Right cardiac atrium (tissue), 5 donors: Measurements from ENCODE around the gene MAGI2. TPM values are rescaled to one million over a fixed set of nuclear protein-coding genes. Genes with fewer than 3 reads are reported as not detected.

ENCODE experiments used
- ATAC-seq, 2 donors: fragments of 200-7000 bp; cut with Tn5 transposase; one replicate each; pipeline versions ENCODE4 v1.8.0 to v1.9.1; 2020; ENCODE audit warnings: moderate library complexity in 2 of 2, mild to moderate bottlenecking in 1 of 2
- DNase-seq, 3 donors: peaks; one replicate each; pipeline ENCODE4 v3.0.0-alpha.2; 2020
- H3K27ac ChIP-seq: one replicate; pipeline ENCODE4 v1.5.1; 2013; ENCODE audit warnings: mild to moderate bottlenecking, low read length, control low read depth, moderate library complexity
- H3K27me3 ChIP-seq: one replicate; pipeline ENCODE4 v1.6.1; 2013; ENCODE audit not compliant: control insufficient read depth, insufficient read depth
- H3K4me1 ChIP-seq: one replicate; pipeline ENCODE4 v1.6.1; 2013; ENCODE audit warnings: low read length; ENCODE audit not compliant: control insufficient read depth, insufficient read depth
- H3K4me3 ChIP-seq: one replicate; pipeline ENCODE4 v1.5.1; 2013; ENCODE audit warnings: low read length, control low read depth
- H3K9me3 ChIP-seq: one replicate; pipeline ENCODE4 v1.6.1; 2013; ENCODE audit warnings: low read length; ENCODE audit not compliant: control insufficient read depth
- WGBS: extraction: QIAGEN DNeasy Blood & Tissue Kit; methylation state at CpG from one replicate; pipeline ENCODE4 v1.1.7; 2013; 5-methylcytosine and 5-hydroxymethylcytosine counted together
- intact Hi-C, 4 donors: fragments of 100-400 bp; cut with DNase I; formaldehyde crosslinking; loops; one replicate each; pipeline versions ENCODE4 v1.11.0 to v1.14.0; 2022 to 2023
- polyA plus RNA-seq: library from polyadenylated mRNA; stranded (reverse); fragments of 200-250 nt; gene quantifications from one replicate; pipeline ENCODE4 v1.2.3, GENCODE V29; 2013
- total RNA-seq, 4 donors: library from RNA; stranded (reverse); fragmentation: NEBNext Ultra II Directional; extraction: Animal tissue kit (Norgen Biotek cat#: 25700); gene quantifications; one replicate each; pipeline ENCODE4 v1.2.1, GENCODE V29; 2021
- donor health status: healthy with polysubstance abuse.
- donor health status: DM: no; HTN: yes; CAD: no.
- donor health status: DM: no; HTN: no; CAD: no.
- donor health status: DM: no; HTN: yes; CAD: no; lungs with severe emphysema.
- donor health status: DM: yes; HTN: yes; CAD: no.

MAGI2 gene
- total and polyA plus RNA-seq, 5 donors = 3.2 to 9.9 (median 7.9) TPM

GRCh38 chr7:78845155-78845554 lies 608.3 kb downstream of the MAGI2 start:
- ATAC-seq (no peak), DNase-seq (no peak)
- Histone ChIP-seq H3K9me3 (no peaks in the 10 kb centered on the region), H3K27me3 (no peaks in the 10 kb centered on the region), H3K4me1 (no peaks in the 10 kb centered on the region), H3K27ac (no peak overlapping the region), H3K4me3 (no peak overlapping the region)
- intact Hi-C loops = no loop called here
- WGBS = 63% methylated on average over 1 of the region's 1 CpG

- Histone ChIP-seq H3K27me3 (no peaks in the 10 kb centered on the region), H3K4me1 (no peaks in the 10 kb centered on the region), H3K4me3 (no peak overlapping the region), H3K9me3 (no peaks in the 10 kb centered on the region), H3K27ac (no peak overlapping the region)
- DNase-seq (no peak), ATAC-seq (no peak)
- intact Hi-C loops = no loop called here
- WGBS = 39% methylated on average over 2 of the region's 2 CpGs
Observed at GRCh38 chr7:78842068-78842467, 611.4 kb downstream of the MAGI2 start.

- intact Hi-C loops = no loop called here
- ATAC-seq (no peak), DNase-seq (no peak)
- H3K4me1 ChIP-seq = no peaks in the 10 kb centered on the region
- WGBS = 87% methylated on average over 5 of the region's 5 CpGs
- H3K27ac ChIP-seq = no peak overlapping the region
- no peaks in the 10 kb centered on the region for H3K27me3 ChIP-seq
- no peaks in the 10 kb centered on the region for H3K9me3 ChIP-seq
- H3K4me3 ChIP-seq = no peak overlapping the region
Observed at GRCh38 chr7:78835897-78836296, 617.6 kb downstream of the MAGI2 start.

- no peak for DNase-seq
- Histone ChIP-seq H3K4me3 (no peak overlapping the region), H3K27ac (no peak overlapping the region), H3K27me3 (no peaks in the 10 kb centered on the region), H3K4me1 (no peaks in the 10 kb centered on the region), H3K9me3 (no peaks in the 10 kb centered on the region)
- WGBS = 77% methylated on average over 1 of the region's 1 CpG
- intact Hi-C loops = no loop called here
- no peak for ATAC-seq
Observed at GRCh38 chr7:78828317-78828716, 625.1 kb downstream of the MAGI2 start.

- 81% methylated on average over 4 of the region's 4 CpGs for WGBS
- H3K27ac ChIP-seq = no peak overlapping the region
- ATAC-seq = no peak
Observed at GRCh38 chr7:78803501-78804127, 649.9 kb downstream of the MAGI2 start.

GRCh38 chr7:78794101-78794500 lies 659.4 kb downstream of the MAGI2 start:
- DNase-seq (no peak), ATAC-seq (no peak)
- intact Hi-C loops = no loop called here
- Histone ChIP-seq H3K27me3 (no peaks in the 10 kb centered on the region), H3K27ac (no peak overlapping the region), H3K4me3 (no peak overlapping the region), H3K9me3 (no peaks in the 10 kb centered on the region), H3K4me1 (no peaks in the 10 kb centered on the region)
- WGBS = 46% methylated on average over 2 of the region's 2 CpGs

More at GRCh38 chr7:78803501-78804127, 649.9 kb downstream of the MAGI2 start:
- intact Hi-C loops = no loop called here
- no peaks in the 10 kb centered on the region for H3K9me3 ChIP-seq
- H3K4me1 ChIP-seq = no peaks in the 10 kb centered on the region
- no peak for DNase-seq
- H3K27me3 ChIP-seq = no peaks in the 10 kb centered on the region
- H3K4me3 ChIP-seq = no peak overlapping the region

- 86% methylated on average over 3 of the region's 3 CpGs for WGBS
- H3K27me3 ChIP-seq = no peaks in the 10 kb centered on the region
- H3K4me1 ChIP-seq = no peaks in the 10 kb centered on the region
- no peak overlapping the region for H3K27ac ChIP-seq
- ATAC-seq = no peak
- H3K4me3 ChIP-seq = no peak overlapping the region
- no peaks in the 10 kb centered on the region for H3K9me3 ChIP-seq
- no peak for DNase-seq
- intact Hi-C loops = no loop called here
Observed at GRCh38 chr7:78792624-78793023, 660.8 kb downstream of the MAGI2 start.

GRCh38 chr7:78792006-78792405 lies 661.5 kb downstream of the MAGI2 start:
- Histone ChIP-seq H3K27ac (no peak overlapping the region), H3K27me3 (no peaks in the 10 kb centered on the region), H3K9me3 (no peaks in the 10 kb centered on the region), H3K4me3 (no peak overlapping the region), H3K4me1 (no peaks in the 10 kb centered on the region)
- ATAC-seq (no peak), DNase-seq (no peak)
- WGBS = 44% methylated on average over 6 of the region's 6 CpGs
- intact Hi-C loops = no loop called here

GRCh38 chr7:78788464-78788863 lies 665.0 kb downstream of the MAGI2 start:
- Histone ChIP-seq H3K9me3 (no peaks in the 10 kb centered on the region), H3K27me3 (no peaks in the 10 kb centered on the region), H3K27ac (no peak overlapping the region), H3K4me1 (no peaks in the 10 kb centered on the region), H3K4me3 (no peak overlapping the region)
- 53% methylated on average over 2 of the region's 2 CpGs for WGBS
- intact Hi-C loops = no loop called here
- DNase-seq = no peak
- no peak for ATAC-seq

- H3K27ac ChIP-seq = no peak overlapping the region
- intact Hi-C loops = no loop called here
- no peak overlapping the region for H3K4me3 ChIP-seq
- DNase-seq (no peak), ATAC-seq (no peak)
- WGBS = 89% methylated on average over 1 of the region's 1 CpG
- H3K27me3 ChIP-seq = no peaks in the 10 kb centered on the region
- H3K9me3 ChIP-seq = no peaks in the 10 kb centered on the region
- H3K4me1 ChIP-seq = no peaks in the 10 kb centered on the region
Observed at GRCh38 chr7:78787854-78788253, 665.6 kb downstream of the MAGI2 start.

GRCh38 chr7:78786055-78786454 lies 667.4 kb downstream of the MAGI2 start:
- no peaks in the 10 kb centered on the region for H3K27me3 ChIP-seq
- no peak for DNase-seq
- H3K4me1 ChIP-seq = no peaks in the 10 kb centered on the region
- no peak overlapping the region for H3K27ac ChIP-seq
- WGBS = 75% methylated on average over 2 of the region's 2 CpGs
- no peak for ATAC-seq
- no peaks in the 10 kb centered on the region for H3K9me3 ChIP-seq
- H3K4me3 ChIP-seq = no peak overlapping the region
- intact Hi-C loops = no loop called here
